NOMO-1 (cell line): ENCODE results near the gene LYZL4.

Source experiments
- DNase-seq, 2 experiments: peaks; one replicate each; lab custom pipeline; 2025; ENCODE audit not compliant: unreplicated experiment in 2 of 2; lab: John Stamatoyannopoulos, UW

The LYZL4 gene, protein sequence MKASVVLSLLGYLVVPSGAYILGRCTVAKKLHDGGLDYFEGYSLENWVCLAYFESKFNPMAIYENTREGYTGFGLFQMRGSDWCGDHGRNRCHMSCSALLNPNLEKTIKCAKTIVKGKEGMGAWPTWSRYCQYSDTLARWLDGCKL

DNA sequence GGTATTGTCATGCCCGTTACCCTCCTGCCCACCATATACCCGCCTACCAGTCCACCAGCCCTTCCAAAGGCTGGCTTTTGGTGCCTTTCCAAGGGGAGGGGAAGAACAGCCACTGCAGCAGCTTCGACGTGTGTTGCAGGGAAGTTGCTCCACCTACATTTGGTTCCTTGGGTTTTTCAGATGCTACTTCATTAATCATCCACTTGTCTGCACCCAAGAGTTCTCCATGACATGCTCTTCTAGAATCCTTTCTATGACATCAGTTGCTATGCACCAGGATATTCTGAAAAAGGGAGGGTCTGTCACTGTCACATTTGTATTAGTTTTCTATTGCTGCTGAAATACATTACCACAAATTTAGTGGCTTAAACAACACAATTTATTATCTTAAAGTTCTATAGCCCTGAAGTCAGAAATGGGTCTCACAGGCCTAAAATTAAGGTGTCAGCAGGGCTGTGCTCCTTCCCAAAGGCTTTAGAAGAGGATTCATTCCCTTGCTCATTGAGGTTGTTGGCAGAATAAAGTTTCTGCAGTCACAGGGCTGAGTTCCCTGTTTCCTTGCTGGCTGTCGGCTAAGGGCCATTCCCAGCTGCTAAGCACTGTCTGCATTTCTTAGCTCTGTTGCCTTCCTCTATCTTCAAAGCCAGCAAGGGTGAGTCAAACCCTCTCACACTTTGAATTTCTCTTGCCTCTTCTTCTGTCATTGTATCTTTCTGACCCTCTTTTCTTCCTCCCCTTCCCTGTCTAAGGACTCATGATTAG is at the start of gene LYZL4:
Gene LYZL4, minus strand, starts transcription at position 241 of the 762 bp plus-strand sequence. CDS start 3,359 bp downstream, outside the sequence.
- DNase-seq, result no peak

DNA sequence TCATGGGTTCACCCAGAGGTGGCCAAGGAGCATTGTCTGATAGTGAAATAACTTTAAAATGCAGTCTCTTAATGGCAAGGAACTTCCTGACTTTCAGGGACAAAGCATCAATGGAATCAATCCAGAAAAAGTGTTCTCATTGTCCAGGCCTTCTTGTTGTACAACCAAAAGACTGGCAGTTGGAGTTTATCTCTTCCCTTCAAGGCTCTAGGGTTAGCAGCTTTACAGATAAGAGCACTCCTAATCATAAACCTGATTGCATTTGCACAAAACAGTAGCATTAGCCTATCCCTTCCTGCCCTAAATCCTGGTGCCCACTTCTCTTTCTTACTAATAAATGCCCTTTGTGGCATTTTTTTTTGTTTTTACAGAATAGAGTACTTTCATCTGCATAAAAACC is 48.7 kb upstream of the LYZL4 start:
- no peak for DNase-seq

DNA sequence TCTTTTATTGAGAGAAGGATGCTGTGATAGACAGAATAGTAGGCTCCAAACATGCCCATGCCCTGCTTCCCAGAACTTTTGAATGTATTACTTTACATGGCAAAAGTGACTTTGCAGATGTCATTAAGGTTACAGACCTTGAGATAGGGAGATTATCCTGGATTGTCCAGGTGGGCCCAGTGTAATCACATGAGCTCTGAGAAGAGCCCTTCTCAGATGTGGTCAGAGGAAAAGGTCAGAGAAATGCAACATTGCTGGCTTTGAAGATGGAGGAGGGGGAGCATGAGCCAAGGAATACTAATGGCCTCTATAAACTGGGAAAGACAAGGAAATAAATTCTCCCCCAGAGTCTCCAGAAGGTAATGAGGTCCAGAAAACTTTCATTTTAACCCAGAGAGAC is 45.8 kb upstream of the LYZL4 start:
- no peak for DNase-seq

DNA sequence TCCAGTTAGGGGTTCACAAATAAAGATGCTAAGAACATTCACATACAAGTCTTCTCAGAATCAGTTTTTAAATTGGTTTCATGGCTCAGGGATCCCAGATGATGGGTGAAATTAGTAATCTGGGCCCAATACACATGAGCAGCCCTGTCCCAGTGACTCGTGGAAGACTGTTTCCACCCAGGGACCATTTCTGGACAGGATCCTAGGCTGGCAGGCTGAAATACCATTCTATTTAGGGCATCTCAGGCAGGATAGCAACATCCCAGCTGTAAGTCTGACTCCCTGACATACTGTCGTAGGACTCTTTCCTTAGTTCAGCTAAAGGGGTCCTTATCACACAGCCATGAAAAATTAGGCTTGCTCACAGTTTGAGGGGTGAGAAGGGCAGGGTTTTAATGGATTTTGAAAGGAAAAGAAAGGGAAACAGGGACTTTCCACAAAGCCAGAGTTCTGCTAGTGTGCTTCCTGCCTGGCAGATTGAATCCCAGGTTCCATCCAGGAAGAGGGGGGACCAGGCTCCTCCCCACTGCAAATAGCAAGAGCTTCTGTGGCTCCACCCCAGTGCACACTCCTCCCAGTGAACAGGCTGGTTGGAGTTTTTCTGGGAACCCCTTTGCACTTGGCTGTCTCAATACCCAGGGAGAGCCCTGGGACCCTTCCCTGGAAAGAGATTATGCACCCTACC is 41.3 kb upstream of the LYZL4 start:
- no peak for DNase-seq

DNA sequence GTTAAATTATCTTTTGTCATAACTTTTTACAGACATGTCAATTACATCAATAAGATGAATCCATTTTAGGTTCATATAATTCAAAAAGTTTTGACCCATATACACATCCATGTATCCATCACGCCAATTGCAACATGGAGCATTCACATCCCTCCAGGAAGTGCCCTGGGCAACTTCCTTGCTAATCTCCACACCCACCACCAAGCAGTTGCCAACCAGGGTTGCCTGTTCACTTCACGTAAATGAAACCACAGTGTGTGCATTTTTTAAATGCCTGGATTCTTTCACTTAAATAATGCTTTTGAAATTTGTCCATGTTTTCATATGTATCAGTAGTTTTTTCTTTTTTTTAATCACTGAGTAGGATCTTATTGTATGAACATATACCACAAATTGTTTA is 40.7 kb upstream of the LYZL4 start:
- DNase-seq, result no peak

DNA sequence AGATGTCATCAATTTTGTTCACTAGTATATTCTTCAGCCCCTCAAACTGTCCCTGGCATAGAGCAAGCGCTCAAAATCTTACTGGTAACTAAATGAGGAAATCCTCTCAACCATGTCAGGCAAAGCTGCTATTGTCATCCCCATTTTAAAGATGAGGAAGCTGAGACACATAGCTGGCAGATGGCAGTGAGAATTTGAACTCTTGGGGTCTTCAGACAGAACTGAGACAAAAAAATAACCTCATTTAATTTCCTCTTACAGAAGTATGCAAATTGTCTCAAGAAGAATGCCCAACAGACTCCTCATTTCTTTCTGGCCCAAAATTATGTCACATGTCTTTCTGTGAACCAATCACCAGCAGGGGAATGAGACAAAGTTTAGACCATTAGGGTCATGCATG is 40.2 kb upstream of the LYZL4 start:
- DNase-seq, result no peak

DNA sequence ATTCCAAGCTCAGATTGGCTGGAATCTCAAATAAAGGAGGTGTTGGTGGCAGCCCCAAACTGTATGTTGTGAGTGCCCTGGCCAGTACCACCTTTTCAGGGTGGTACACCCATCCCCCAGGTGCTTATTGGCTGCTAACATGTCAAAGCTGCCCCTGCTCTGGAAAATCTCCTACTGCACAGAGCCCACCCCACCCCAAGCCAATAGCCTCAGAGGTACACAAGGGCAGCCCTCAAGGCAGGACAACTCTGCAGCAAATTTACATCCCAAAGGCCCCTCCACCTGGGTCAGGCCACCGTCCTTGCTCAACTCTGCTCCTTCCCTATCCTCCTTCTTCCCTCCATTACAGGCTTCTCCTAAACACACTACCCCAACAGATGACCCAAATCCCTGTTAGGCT is 37.1 kb upstream of the LYZL4 start:
- no peak for DNase-seq

DNA sequence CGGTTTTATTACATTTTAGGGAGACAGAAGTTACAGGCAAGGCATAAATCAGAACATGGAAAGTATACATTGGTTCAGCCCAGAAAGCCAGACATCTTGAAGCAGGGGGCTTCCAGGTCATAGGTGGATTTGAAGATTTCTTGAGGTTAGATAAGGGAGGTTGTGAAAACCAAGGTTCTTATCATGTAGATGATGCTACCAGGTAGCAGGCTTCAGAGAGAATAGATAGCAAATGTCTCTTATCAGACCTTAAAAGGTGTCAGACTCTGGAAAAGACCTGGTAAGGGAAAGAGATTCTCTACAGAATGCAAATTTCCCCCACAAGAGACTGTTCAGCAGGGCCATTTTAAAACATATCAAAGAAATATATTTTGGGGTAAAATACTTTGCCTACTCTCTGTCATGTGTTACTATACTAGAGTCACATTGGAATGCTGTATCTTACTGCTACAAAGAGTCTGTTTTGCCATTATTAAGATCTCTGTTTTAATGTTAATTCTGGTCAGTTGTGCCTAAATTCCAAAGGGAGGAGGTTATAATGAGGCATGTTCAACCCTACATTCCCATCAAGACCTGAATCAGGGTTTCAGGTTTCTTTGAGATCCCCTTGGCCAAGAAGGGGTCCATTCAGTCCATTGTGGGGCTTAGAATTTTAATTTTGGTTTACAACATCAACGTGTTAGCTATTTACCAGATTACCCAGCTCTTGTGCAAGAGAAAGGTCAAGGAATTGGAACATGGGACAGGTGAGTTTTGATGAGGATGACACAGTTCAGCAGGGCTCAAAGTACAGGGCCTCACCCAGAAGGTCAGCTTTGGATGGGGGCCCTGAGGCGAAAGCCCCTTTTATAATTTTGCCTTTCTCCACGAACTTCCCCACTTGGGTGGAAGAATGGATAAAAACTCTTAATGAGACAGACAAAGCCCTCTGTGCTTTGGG is 36.0 kb upstream of the LYZL4 start:
- no peak for DNase-seq

DNA sequence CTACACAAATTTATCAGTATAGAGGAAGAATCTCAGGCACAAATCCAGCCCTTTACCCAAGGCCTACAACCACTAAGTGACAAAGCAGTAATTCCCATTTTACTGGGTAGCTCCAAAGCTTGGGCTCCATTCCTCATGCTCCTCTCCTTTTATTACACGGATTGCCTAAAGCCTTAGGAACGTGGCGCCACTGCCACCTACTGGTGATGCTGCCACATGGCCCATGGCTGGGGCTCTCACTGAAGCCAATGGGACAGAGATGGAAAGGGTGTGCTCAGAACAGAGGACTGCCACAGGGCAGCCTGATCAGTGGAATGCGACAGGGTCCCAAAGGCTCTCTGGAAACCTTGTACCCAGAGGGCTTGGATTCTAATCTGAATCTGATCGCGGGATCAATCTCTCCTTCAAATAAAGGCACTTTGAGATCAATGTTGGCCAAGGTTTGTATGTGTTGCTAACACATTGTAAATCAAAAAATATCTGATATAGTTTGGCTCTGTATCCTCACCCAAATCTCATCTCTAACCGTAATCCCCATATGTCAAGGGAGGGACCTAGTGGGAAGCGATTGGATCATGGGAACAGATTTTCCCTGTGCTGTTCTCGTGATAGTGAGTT is 33.5 kb upstream of the LYZL4 start:
- DNase-seq, result peak; percentile 55 to 57

DNA sequence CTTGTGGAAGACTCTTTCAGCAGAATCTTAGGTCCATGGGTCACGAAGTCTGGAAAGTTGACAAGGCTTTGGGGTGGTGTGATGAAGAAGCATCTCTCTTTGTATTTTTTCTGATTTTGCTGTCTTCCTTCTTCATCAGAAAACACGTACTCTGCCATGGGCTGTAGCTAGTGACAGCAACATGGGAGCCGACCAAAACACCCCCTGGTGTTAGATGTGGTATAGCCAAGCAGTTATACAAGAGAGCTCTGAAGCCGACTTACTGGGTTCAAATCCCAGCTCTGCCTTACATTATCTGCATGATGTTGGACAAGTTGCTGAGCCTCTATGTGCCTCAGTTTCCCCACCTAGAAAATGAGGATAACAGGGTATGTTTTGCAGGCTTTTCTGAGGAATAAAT is 32.9 kb upstream of the LYZL4 start:
- no peak for DNase-seq

DNA sequence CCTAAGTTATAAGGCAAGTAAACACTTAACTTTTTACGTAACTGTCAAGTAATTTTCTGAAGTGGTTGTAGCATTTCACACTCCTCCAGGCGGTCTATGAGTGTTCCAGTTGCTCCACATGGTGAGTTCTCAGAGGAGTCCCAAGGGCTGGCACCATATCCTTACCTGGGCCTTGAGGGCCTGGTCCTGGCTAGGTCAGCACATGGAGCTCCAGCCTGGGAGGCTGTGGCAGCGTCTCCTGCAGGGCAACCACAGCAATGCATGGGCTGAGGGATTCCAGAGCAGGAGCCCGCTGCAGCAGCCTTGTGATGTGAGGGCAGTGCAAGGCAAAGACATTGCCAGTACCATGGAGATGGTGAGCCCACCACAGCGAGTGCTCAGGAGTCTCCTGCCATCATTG is 32.2 kb upstream of the LYZL4 start:
- DNase-seq, result no peak

DNA sequence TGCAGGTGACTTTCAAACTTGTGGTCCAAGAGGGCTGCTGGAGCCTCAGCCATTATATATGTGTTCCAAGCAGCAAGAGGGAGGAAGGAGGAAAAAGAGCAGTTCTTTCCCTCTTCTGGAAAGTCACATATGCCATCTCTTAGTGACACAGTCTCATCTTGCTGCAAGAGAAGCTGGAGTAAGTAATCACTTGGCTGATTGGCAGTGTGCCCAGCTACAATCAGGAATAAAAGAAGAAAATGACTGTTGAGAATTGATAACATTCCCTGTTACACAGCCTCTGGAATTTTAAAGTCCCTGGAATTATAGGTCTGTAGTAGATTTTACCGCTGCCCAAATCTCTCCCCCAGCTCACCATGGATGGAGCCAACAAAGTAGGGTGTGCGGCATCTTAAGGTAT is 31.4 kb upstream of the LYZL4 start:
- no peak for DNase-seq

DNA sequence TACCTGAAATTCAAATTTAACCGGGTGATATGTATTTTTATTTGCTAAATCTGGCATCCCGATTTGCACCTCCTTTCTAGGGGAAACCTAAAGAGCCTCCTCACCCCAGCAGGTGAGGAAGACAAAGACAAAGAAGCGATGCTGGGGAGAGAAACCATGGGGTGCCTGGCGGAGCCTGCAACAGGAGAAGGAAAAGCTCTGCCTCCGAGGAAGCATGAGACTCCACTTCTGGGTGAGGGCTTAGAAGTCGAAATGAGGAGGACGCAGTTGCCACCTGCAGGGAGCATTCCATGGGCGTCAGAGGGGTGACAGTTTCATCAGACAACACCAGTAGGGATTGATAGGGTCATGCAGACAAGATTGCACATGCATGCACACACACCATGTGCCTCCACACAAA is 30.5 kb upstream of the LYZL4 start:
- DNase-seq, result no peak

DNA sequence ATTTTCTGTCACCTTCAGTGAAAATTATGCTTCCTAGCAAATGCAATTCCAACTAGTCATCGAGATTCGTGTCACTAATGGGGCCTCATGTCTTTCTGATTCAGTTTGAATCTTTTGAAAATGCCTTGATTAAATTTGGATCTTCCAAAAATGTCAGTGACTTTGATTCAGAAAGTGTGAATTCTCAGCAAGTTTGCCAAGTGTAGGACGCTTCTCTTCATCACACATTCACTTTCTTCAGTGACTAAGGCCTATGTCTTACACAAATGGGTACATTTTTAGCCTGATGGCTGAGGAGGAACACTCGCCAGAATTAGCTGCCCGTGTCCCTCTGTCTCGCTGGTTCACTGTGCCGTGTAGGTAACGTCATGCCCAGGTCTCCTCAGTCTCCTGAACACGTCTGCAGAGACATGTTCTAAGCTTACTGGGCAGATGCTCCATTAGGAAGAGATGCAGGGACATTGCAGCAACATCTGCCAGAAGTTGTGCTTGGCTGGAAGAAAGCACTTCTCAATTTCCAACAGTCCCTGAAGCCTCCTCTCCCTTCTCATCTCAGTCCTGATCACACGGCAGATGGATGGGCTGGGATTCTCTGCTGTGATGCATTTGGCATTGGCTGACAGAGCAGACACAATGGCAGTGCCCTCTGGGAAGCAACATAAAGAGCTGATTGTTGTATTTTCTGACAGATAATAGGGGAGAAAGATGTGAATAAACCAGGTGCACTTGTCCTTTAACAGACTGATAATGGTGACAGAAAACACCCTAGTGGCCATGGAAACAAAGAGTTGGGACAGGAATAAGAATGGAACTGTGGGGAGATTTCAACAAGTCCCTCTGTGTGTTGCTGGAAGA is 29.1 kb upstream of the LYZL4 start:
- DNase-seq, result no peak

DNA sequence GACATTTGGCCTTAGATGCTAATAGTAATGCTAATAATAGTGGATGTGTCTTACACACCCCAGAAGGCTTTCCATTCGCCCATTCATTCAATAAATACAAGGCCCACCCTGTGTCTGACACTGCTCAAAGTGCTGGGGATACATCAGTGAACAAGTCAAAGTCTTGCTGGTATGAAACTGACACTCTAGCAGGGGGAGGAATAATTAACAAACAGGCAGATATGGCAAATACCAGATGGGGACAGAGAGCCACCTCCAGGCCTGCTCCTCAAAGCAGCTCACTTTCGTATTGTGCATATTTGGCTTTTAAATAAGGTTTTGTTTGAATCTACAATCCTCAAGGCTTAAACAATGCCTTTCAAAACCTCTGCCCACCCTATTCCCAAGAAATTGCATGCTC is 28.3 kb upstream of the LYZL4 start:
- no peak for DNase-seq

DNA sequence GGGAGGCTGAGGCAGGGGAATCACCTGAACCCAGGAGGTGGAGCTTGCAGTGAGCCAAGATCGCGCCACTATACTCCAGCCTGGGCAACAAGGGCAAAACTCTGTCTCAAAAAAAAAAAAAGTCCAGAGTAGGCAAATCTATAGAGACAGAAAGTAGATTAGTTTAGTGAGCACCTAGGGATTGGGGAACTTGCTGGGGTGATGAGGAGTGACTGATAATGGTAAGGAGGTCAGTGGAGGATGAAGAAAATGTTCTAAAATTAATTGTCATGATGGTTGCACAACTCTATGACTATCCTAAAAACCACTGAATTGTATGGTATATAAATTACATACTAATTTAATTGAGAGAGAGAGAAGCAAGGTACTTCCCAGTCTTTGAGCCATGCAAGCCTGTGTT is 27.8 kb upstream of the LYZL4 start:
- DNase-seq, result no peak

DNA sequence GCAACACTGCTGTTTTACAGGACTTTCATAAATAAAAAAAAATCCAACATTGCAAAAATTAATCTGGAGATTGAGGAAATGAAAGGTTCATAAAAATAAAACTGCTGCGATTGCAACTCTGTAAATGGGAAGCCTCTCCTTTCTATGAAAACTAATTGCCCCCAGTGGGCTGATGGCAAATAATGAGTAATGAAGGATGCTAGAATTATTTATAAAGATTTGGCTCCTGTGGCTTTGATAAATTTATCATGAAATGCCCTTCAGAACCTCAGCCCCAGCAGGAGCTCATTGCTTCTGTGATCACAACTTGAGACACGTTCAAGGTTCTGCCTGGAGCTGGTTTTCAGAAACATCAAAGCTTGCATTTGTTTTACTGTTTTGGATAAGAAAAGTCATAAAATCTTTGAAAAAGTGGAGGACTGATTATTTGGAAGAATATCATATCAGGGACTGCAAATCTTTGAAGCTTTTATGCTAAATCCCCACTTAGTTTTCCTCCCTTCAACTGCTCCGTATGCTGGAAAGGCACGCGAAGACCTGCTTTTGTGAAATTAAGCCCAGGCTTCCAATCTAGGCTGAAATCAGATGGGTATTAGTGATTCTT is 24.5 kb upstream of the LYZL4 start:
- no peak for DNase-seq

DNA sequence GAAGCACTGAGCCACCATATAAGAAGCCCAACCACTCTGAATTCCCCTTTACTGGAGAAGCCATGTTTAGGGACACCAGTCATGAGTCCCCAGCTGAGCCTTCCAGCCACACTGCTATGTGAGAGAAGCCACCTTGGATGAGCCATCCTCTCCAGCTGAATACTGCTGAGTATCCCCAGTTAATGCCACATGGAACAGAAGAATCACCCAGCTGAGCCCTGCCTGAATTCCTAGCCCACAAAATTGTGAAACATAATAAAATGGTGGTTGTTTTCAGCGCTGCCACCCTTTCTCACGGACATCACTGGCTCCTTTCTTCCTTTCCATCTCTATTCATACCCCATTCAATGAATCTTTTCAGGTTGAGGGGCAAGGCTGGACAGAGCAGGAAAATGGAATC is 22.1 kb upstream of the LYZL4 start:
- no peak for DNase-seq

DNA sequence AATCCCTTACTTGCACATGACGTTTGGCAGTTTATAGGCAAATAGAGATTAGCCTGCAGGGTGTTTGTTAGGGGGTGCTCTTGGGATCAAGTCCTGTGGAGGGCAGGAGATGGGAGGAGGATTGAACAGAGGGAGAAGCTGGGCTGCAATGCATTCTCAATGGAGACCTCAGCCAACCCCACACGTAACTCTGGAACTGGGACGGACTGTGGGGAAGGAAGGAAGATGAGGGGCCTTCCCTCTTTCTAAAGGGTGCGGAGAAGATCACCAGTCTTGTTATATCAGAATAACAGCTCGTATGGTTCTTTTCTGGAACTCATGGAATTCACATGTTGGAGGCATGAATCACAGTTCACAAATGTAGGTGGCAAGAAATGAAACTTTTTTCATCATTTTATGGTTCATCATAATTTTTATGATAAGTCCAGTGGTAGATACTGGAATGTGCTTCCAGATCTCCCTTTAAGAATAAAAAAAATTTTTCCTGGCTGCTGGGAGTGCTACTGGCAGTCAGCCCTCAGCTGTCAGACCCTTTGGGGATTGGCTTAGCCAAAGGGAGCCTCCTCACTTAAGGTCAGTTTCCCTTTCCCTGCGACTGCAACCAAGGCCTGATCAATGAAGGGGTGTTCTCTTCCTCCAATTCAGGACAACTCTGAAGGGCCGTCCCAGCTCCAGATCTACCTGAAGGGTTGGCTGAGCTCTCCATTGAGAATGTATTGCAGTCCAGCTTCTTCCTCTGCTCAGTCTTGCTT is 20.5 kb upstream of the LYZL4 start:
- no peak for DNase-seq
